Activated T-helper 17 cell treated with anti-CD3 and anti-CD28 coated beads, Interleukin-2, amount 50 U/mL, for 72 hours (primary cell): ENCODE results near the gene ARHGAP25. TPM values are rescaled to one million over a fixed set of nuclear protein-coding genes. Genes with fewer than 3 reads are reported as not detected.

ENCODE experiments used
- ATAC-seq: fragments of 150-1000 bp; cut with Tn5 transposase; replicated peaks from 2 replicates; pipeline ENCODE4 v1.10.0; 2021; ENCODE audit warnings: mild to moderate bottlenecking, moderate library complexity
- H3K27ac Mint-ChIP-seq: one replicate; pipeline ENCODE4 v1.8.0; 2022; ENCODE audit warnings: mixed read lengths
- H3K27me3 Mint-ChIP-seq: one replicate; pipeline ENCODE4 v1.8.0; 2022; ENCODE audit warnings: mixed read lengths
- H3K36me3 Mint-ChIP-seq: one replicate; pipeline ENCODE4 v1.8.0; 2022; ENCODE audit warnings: low read depth, mild to moderate bottlenecking, mixed read lengths
- H3K4me1 Mint-ChIP-seq: one replicate; pipeline ENCODE4 v1.8.0; 2022; ENCODE audit warnings: mixed read lengths
- H3K4me3 Mint-ChIP-seq: one replicate; pipeline ENCODE4 v1.8.0; 2022; ENCODE audit warnings: mild to moderate bottlenecking, mixed read lengths
- H3K9me3 Mint-ChIP-seq: one replicate; pipeline ENCODE4 v1.8.0; 2022; ENCODE audit warnings: mixed read lengths
- total RNA-seq, 2 donors: library from RNA; stranded (reverse); gene quantifications; one replicate each; pipeline ENCODE4 v1.2.3, GENCODE V29; 2022

ARHGAP25 gene
- total RNA-seq, 2 donors from 2014 or later: 54.0 to 95.9 TPM

DNA sequence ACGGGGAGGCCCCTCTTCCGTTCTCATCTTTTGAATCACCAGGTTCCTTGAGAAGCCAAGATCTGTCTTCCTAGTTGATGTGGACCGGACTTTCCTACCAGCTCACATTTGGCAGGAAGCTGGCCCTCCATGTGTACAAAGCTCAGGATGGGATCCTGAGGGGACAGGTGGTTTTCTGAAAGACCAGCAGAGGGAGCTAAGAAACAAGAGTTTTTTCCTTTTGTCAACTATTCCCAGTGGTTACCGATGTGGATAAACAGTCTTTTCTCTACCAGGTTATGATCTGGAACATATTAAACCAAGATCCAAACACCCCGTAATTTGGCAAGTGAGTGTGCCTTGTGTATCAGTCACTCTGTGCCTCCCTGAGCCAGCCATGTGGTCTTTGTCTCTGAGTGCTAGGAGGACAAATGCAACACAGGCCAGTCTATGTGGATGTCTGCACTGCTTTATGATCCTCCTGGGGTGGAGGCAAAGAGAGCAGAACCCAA is 25.1 kb upstream of the ARHGAP25 start:
- Mint-ChIP-seq H3K9me3 (no peaks in the 10 kb centered on the region), H3K4me3 (peak overlapping the region; percentile 38), H3K27ac (peak overlapping the region; percentile 15), H3K27me3 (no peaks in the 10 kb centered on the region), H3K36me3 (no peaks in the 10 kb centered on the region), H3K4me1 (peaks cover 20% of the 10 kb centered on the region)
- peak; percentile 75 for ATAC-seq

DNA sequence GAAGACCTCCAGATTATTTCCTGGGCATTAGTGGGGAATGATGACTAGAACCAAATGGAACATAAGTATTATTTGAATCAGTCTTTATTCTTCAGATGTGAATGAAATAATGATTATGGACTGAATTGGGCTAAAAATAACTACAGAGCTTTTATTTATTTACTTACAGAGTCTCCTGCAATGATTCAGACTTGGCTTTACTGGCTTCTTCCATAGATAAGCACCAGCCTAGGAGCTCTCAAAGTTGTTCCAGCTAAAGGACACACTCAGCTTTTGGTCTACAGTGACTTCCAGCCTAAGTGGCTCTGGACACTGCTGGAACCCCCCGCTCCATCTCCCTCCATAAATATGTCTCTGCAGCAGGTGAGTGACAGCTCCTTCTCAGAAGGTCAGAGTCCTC is 24.3 kb upstream of the ARHGAP25 start:
- Mint-ChIP-seq H3K27ac (no peak overlapping the region), H3K36me3 (no peaks in the 10 kb centered on the region), H3K9me3 (no peaks in the 10 kb centered on the region), H3K4me1 (peaks cover 29% of the 10 kb centered on the region), H3K27me3 (no peaks in the 10 kb centered on the region), H3K4me3 (no peak overlapping the region)
- no peak for ATAC-seq

DNA sequence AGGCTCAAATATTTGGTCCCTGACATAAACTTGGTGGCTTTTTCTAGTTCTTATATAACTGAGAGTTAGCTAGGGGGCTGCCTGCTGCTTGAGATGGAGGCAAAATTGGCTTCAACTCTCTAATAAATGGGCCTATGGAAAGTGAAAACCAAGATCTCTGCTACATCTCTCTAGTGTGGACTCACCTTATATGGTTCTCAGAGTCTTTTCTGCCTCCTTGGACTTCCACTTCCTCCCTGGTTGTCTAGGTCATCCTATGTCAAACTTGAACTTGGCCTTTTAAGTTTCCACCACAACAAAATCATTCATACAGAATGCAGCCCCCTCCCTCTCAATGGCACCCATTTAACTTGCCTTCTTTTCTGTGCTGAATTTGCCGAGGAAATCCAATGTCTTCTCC is 23.9 kb upstream of the ARHGAP25 start:
- no peak for ATAC-seq
- H3K4me1 Mint-ChIP-seq: peaks cover 33% of the 10 kb centered on the region
- H3K27ac Mint-ChIP-seq: no peak overlapping the region
- H3K9me3 Mint-ChIP-seq: no peaks in the 10 kb centered on the region
- no peaks in the 10 kb centered on the region for H3K27me3 Mint-ChIP-seq
- H3K36me3 Mint-ChIP-seq: no peaks in the 10 kb centered on the region
- H3K4me3 Mint-ChIP-seq: no peak overlapping the region

DNA sequence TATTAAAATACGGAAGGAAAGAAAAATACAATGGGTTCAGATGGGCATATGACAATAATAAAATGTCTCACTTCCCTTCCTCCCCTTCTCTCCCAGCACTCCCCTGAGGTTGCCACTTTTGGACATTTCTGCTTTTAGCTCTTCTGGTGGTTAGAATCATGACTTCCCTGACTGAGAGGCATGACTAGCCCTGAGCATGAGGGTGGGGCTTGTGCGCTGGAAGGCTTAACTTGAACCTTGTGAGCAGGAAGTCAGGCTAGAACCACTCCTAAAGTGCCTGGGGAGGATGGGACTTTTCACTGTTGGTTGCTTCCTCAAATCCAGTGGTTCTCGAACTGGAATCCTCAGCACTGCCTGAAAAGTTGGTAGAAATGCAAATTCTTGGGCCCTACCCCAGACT is 19.7 kb upstream of the ARHGAP25 start:
- Mint-ChIP-seq H3K27ac (peak overlapping the region; percentile 61), H3K36me3 (no peaks in the 10 kb centered on the region), H3K27me3 (no peaks in the 10 kb centered on the region), H3K4me3 (peak overlapping the region; percentile 82), H3K9me3 (no peaks in the 10 kb centered on the region), H3K4me1 (peaks cover 58% of the 10 kb centered on the region)
- ATAC-seq: peak; percentile 50

DNA sequence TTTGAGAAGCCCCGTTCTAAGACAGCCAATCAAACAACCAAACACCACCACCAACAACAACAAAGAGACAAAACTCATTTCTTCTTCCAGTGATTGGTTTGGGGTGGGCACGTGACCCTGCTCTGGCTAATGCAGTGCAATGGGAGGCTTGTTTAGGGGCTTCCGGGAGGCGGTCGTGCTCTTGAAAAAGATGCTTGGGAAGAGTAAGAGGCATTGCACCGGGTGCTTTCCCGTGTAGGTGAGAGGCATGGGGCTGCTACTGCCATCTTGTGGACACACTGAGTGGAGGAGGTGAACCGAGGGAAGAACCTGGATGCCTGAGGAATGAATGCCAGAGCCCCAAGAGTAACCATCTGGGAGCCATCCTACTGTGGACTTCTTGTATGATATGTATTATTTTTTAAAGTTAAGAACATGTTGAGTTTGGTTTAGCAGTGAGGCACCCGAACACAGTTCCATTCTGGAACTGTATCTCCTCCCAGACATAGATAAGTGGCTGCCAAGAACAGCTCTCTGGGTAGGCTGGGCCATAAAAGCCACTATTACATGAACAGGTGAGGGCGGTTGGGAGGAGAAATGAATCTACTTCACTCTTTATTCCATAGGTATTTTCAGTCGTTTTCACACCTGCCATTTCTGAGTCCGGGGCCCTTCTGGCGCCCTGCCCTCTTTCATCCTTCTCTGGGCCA is 19.1 kb upstream of the ARHGAP25 start:
- Mint-ChIP-seq H3K27me3 (no peaks in the 10 kb centered on the region), H3K4me3 (peak overlapping the region; percentile 82), H3K27ac (peak overlapping the region; percentile 61), H3K9me3 (no peaks in the 10 kb centered on the region), H3K36me3 (no peaks in the 10 kb centered on the region), H3K4me1 (peaks cover 64% of the 10 kb centered on the region)
- ATAC-seq: peak; percentile 18

DNA sequence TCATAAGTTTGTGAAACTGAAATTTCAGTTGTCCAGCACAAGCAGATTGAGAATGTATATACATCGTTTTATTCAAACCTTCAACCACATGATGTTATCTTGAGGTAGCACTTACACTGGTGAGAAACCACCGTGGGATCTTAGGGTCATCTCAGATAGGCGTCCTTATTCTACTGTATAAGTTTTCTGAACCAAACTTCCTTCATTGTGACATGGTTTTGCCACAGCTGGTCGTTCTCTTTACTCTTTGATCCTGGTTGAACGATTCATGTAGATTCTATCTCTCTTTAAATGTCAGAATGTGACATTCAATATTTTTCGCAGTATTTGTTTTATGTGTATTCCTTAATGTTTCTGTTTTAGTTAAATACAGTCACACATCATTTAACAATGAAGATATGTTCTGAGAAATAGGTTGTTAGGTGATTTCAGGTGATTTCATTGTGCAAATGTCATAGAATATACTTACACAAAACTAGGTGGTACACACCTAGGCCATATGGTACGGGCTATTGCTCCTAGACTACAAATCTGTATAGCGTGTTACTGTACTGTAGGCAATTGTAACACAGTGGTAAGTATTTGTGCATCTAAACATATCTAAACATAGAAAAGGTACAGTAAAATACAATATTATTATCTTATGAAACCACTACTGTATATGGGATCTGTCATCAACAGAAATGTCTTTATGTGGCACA is 17.9 kb upstream of the ARHGAP25 start:
- no peaks in the 10 kb centered on the region for H3K27me3 Mint-ChIP-seq

DNA sequence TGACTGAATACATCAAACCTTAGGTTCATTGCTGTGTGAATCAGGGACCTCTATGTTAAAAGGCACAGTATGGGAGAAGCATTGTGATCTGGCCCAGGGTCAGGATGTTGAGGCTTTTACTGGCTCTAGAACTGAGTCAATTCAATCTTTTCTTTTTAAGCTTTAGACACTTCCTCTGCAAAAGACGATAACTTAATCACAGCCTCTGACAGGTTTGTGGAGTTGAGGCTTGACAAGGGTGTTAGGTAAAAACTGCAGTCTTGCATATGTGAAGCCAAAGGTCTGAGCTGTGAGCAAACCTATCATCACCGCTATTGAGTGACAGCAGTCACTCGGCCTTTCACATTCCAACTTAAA is 17.3 kb upstream of the ARHGAP25 start:
- H3K4me3 Mint-ChIP-seq: peak overlapping the region; percentile 82
- no peaks in the 10 kb centered on the region for H3K27me3 Mint-ChIP-seq
- peak overlapping the region; percentile 61 for H3K27ac Mint-ChIP-seq
- H3K36me3 Mint-ChIP-seq: no peaks in the 10 kb centered on the region
- no peaks in the 10 kb centered on the region for H3K9me3 Mint-ChIP-seq
- H3K4me1 Mint-ChIP-seq: peaks cover 76% of the 10 kb centered on the region
- ATAC-seq: peak; percentile 86

More for the DNA sequence above, 17.9 kb upstream of the ARHGAP25 start:
- Mint-ChIP-seq H3K9me3 (no peaks in the 10 kb centered on the region), H3K27ac (peak overlapping the region; percentile 61), H3K4me3 (peak overlapping the region; percentile 82), H3K36me3 (no peaks in the 10 kb centered on the region), H3K4me1 (peaks cover 73% of the 10 kb centered on the region)
- peak; percentile 10 for ATAC-seq

DNA sequence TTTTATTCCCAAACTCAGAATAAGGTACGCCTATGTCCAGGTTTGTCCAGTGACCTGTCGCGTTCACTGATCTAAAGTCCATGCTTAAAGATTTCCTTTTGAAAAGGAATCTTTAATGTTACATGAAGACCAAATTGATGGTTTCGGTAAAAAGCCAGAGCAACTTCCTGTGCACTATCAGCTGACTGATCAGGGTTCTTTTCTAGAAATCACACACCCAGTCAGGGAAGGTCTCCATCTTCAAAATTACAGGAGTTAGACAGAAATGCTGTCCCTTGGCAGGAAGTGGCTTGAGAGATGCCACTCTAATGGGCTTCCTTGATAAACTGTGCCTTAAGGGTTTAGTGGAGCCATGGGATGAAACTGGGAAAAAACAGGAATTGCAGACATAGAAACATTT is 14.7 kb upstream of the ARHGAP25 start:
- Mint-ChIP-seq H3K36me3 (no peaks in the 10 kb centered on the region), H3K4me3 (peak overlapping the region; percentile 82), H3K27me3 (no peaks in the 10 kb centered on the region), H3K27ac (peak overlapping the region; percentile 91), H3K9me3 (no peaks in the 10 kb centered on the region), H3K4me1 (peaks cover 84% of the 10 kb centered on the region)
- no peak for ATAC-seq

DNA sequence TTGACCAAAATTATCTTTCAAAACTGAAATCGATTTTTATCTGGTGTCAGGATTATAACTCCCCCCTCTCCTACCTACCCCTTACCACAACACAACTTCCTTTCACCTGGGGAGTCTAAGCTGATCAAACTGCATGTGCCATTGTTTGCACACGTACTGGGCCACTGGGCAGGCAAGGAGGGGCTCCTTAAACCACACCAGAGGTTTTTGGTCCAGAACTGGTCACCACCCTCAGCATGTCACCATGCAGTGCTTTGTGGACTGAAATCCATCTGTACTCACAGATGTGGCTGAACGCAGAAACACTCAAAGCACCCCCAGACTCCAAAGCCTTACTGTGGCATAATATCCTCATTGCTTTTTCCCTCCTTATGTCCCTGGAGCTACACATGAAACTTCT is 13.9 kb upstream of the ARHGAP25 start:
- no peaks in the 10 kb centered on the region for H3K9me3 Mint-ChIP-seq
- peak overlapping the region; percentile 82 for H3K4me3 Mint-ChIP-seq
- H3K27ac Mint-ChIP-seq: peak overlapping the region; percentile 91
- H3K4me1 Mint-ChIP-seq: peaks cover 80% of the 10 kb centered on the region
- ATAC-seq: no peak
- H3K27me3 Mint-ChIP-seq: no peaks in the 10 kb centered on the region
- no peaks in the 10 kb centered on the region for H3K36me3 Mint-ChIP-seq

DNA sequence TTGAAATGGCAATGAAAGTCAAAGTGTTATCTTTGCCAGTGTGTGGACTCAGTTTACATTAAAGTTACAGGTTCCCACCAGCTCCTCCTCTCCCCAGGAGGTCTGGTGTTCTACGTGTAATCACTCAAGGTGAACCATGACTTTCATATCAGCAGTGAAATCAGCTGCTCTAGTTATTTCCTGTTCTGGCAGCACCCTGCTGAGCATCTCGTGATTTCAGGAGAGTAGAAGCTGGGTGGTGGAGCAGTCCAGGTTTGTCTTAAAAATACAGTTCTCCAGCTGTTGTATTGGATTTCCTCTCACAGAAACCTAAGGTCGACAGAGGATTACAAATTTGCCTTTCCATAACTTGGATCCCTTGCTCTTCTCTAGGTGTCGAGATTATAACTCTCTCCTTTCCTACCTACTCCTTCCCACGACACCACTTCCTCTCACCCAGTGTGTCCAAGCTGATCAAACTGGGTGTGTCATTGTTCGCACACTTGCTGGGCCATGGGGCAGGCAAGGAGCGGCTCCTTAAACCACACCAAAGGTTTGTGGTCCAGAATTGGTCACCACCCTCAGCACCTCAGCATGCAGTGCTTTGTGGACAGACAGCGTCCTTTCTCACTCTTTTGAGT is 13.0 kb upstream of the ARHGAP25 start:
- peaks cover 80% of the 10 kb centered on the region for H3K4me1 Mint-ChIP-seq
- H3K9me3 Mint-ChIP-seq: no peaks in the 10 kb centered on the region
- ATAC-seq: peak; percentile 50
- H3K4me3 Mint-ChIP-seq: peak overlapping the region; percentile 82
- H3K27me3 Mint-ChIP-seq: no peaks in the 10 kb centered on the region
- peak overlapping the region; percentile 91 for H3K27ac Mint-ChIP-seq
- no peaks in the 10 kb centered on the region for H3K36me3 Mint-ChIP-seq

DNA sequence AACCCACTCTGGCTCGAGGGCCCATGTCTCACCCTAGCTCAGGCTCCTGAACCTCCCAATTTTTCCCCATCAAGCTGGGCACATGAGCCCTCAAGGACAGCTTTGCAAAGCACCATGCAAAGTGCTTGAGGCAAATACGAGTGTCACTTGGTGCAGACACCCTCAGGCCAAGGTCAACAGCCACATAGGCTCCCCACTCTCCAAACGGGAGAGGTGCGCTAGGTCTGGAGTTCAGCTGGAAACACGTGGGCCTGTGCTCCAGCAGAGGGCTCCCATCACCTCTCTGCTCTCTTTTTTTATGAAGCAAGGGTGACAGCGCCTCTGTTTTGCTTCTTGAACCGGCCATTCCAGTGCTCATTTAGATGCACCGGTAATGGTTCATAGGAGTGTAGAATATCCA is 11.9 kb upstream of the ARHGAP25 start:
- Mint-ChIP-seq H3K36me3 (no peaks in the 10 kb centered on the region), H3K4me1 (peaks cover 83% of the 10 kb centered on the region), H3K4me3 (no peak overlapping the region), H3K27me3 (no peaks in the 10 kb centered on the region), H3K27ac (no peak overlapping the region), H3K9me3 (no peaks in the 10 kb centered on the region)
- ATAC-seq: no peak

DNA sequence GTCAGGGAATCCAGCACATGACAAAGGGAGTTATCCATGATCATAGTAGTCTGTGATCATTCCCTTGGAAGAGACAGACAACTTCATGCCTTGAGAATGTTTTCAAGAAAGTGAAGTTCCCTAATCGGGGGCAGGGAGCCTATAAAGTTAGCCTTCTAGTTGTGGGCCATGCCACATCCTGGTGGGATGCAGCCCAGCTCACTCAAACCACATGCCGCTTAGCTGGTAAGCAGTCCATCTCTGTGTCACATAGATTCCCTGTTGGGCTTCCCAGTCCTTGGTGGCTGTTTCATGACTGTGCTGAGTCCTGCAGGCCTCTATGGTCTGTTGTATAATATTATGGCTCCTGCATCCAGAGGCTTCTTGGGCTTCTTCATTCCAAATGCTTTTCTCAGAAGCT is 11.4 kb upstream of the ARHGAP25 start:
- no peak overlapping the region for H3K4me3 Mint-ChIP-seq
- no peaks in the 10 kb centered on the region for H3K9me3 Mint-ChIP-seq
- H3K27ac Mint-ChIP-seq: no peak overlapping the region
- H3K27me3 Mint-ChIP-seq: no peaks in the 10 kb centered on the region
- peaks cover 83% of the 10 kb centered on the region for H3K4me1 Mint-ChIP-seq
- no peaks in the 10 kb centered on the region for H3K36me3 Mint-ChIP-seq
- ATAC-seq: no peak

DNA sequence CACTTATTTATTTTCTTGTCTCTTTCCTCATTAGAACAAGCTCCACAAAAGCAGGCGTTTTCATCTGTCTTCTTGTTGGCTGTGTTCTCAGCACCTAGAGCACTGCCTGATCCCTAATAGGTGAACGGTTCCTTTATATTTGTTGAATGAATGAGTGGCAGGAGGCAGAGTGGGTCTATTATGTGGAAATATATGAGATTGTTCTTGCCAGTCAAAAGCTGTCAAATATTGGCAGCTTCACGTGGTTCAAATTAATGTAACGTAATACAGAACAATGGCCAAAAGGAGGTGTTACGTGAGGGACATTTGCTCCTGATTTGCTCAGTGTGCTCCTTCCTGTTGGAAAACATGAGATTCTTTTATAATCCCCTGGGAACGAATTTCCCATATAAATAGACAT is 8.5 kb upstream of the ARHGAP25 start:
- Mint-ChIP-seq H3K9me3 (no peaks in the 10 kb centered on the region), H3K27me3 (no peaks in the 10 kb centered on the region), H3K4me3 (peak overlapping the region; percentile 69), H3K27ac (peak overlapping the region; percentile 15), H3K36me3 (no peaks in the 10 kb centered on the region), H3K4me1 (peaks cover 69% of the 10 kb centered on the region)
- ATAC-seq: no peak

DNA sequence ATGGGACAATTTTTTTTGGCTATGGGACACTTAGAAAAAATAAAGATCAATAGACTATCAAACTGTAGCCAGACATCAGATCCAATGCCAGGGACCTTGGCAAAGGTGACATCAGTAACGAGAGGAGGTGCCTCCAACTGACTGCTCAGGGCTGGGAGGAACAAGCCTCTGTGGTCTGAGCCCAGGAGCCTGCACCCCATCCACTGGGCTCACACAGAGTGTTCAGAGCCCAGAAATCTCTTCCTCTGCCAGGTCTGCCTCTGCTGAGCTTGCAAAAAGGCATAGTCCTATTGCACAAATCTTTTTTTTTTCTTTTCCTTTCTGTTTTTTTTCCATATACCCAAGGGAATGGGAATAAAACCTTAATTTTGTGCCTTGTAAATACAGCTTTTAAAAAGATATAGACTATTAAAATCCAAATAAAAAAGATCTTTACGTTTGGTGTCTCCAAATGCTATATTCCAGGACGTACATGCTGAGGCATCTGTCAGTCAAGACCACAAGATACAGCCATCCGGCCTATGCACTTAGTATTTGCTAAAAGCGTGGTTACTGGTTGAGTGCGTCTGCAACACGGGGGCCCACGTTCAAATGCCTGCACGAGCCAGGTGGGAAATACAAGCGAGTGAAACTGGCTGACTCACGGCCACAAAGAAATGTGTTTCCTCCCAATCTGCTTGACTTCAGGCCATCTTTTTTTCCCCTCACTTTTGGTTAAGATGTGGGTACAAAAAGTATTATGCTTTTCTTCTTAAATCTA is 7.8 kb upstream of the ARHGAP25 start:
- Mint-ChIP-seq H3K27ac (peak overlapping the region; percentile 15), H3K27me3 (no peaks in the 10 kb centered on the region), H3K4me1 (peaks cover 69% of the 10 kb centered on the region), H3K4me3 (peak overlapping the region; percentile 69), H3K9me3 (no peaks in the 10 kb centered on the region), H3K36me3 (no peaks in the 10 kb centered on the region)
- ATAC-seq: peak; percentile 95
